Activated gamma-delta T cell treated with anti-CD3 and anti-CD28 coated beads, Interleukin-2, amount 50 U/mL, for 16 hours (primary cell): ENCODE results near the gene ZNF644.
"Not testable (repeated sequence)": the region's sequence is repeated elsewhere in the genome, so short reads cannot be mapped to it uniquely, and the experiment has no call there.

Source experiments
- DNase-seq: peaks from one replicate; pipeline ENCODE4 v3.0.0-alpha.2; 2020; ENCODE audit warnings: low read depth

The ZNF644 gene

DNA sequence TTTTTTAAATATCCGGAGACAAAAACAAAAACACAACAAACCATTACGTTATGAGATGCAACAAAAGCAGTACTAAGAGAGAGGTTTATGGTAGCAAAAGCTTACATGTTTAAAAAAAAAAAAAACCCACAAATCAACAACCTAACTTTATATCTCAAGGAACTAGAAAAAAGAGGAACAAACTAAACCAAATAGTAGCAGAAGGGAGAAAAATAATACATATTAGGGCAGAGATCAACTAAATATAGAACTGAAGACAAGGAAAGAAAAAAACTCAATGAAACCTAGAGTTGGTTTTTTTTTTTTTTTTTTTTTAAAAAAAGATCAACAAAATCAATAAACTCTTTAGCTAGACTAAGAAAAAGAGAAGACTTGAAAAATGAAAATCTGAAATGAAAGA, 34.9 kb downstream of the ZNF644 start:
- no peak for DNase-seq

DNA sequence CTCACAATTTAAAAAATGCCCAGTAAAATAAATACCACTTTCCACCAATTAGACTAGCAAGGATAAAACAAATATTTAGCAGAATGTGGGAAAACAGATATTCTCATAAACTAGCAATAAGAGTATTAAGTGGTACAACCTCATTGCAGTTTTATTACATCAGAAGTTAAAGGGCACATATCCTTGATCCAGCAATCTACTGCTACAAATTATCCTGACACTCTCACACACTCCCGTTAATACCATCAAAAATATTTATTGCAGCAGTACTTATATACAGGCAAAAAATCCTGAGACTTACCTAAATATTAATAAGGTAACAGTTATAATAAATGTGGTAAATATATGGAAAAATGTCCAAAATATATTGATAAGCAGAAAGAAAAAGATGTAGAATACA, 44.3 kb downstream of the ZNF644 start:
- DNase-seq: no peak

DNA sequence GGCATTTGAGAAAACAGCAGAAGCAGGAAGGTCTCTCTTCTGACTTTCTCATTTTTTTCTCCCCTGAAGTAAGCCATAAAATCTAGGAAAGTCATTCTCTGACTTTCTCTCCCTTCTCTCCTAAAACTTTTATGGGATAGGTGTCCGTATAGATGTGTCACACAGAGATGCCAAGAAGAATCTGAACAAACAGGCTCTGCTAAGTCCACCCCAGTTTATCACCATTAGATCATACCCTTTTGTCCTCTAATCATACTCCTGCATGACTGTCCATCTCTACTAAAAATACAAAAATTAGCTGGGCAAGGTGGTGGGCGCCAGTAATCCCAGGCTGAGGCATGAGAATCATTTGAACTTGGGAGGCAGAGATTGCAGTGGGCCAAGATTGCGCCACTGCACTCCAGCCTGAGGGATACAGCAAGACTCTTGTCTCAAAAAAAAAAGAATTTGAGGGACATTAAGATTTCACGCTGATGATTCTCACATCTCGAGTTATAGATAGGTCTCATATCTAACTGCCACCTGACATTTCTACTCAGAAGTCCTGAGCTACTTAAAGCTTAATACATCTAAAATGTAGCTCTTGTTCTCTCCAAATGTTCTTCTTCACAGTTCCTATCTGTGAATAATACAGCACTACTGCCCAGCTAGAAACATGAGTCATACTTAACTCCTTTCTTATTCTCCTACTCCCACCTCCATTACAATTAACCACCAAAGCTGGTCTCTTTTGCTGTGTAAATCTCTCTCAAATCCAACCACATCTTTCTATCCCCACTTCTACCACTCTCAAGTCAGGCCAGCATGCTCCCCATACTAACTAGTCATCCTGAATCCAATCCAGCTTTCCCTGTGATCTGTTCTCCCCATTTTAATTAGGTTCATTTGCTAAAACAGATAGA, 47.7 kb downstream of the ZNF644 start:
- DNase-seq: no peak

GRCh38 chr1:90970208-90970607, 51.6 kb downstream of the ZNF644 start:
- no peak for DNase-seq

DNA sequence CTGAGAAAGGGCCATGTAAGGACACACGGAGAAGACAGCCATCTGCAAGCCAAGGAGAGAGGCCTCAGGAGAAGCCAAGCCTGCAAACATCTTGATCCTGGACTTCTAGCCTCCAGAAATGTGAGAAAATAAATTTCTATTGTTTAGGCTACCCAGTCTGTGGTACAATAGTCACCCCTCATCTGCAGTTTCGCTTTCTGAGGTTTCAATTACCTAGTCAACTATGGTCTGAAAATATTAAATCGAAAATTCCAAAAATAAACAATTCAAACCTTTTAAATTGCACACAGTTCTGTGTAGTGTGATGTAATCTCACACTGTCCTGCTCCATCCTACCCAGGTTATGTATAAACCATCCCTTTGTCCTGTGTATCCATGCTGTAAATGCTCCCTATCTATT, 52.6 kb downstream of the ZNF644 start:
- DNase-seq: no peak

- no peak for DNase-seq
Measured at GRCh38 chr1:90964444-90965035, 57.3 kb downstream of the ZNF644 start.

DNA sequence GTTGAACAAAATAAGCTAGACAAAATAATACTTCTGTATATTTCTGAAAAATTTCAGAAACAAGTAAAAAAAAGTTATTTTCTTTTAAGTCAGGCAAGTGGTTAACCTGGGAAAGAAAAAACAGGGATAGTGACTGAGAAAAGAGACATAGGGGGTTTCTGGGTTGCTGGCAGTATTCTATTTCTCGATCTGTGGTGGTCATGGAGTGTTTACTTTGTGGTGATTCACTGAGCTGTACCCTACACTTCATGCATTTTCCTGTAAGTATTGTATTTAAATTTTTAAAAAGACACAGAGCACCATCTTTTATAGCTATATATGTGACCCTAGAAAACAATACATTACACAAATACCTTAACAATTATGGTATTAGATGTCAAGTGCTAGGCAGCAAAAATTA, 58.2 kb downstream of the ZNF644 start:
- DNase-seq: no peak

DNA sequence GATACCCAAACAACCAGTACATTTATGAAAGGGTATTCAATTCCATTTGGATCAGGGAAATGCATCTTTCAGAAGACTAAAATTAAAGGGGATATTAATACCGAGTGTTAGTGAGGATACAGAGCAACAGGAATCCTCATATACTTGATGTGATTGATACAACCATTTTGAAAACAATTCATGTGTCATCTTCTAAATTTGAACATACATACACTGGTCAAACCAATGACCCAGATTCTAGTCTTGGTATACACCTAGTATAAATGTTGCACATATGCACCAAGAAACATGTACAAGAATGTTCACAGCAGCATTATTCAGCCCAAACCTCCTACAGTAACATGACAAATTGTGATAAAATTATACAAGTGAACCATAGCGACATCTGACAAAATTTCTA, 58.6 kb downstream of the ZNF644 start:
- DNase-seq: no peak

DNA sequence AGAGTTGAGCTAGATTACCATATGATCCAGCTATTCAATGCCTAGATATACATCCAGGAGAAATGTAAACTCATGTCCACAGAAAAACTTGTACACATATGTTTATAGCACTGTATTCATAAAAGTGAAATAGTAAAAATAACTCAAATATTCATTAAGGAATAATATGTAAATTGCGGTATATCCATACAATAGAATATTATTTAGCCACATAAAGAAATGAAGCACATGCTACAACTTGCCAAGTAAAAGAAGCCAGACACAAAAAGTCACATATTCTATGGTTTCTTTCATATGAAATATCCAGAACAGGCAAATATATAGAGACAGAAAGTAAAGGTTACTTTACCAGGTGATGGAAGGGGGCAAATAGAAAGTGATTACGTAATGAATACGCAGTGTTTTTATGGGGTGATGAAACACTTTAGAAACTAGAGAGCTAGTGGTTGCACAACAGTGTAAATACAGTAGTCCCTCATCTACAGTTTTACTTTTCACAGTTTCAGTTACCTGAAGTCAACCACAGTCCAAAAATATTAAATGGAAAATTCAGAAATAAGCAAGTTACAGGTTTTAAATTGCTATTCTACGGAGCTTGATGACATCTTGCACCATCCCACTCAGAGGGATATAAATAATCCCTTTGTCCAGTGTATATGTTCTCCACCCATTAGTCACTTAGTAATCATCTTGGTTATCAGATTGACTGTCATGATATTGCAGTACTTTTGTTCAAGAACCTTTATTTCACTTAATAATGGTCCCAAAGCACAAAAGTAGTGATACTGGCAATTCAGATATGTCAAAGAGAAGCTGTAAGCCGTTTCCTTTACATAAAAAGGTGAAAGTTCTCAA, 62.3 kb downstream of the ZNF644 start:
- DNase-seq: no peak

DNA sequence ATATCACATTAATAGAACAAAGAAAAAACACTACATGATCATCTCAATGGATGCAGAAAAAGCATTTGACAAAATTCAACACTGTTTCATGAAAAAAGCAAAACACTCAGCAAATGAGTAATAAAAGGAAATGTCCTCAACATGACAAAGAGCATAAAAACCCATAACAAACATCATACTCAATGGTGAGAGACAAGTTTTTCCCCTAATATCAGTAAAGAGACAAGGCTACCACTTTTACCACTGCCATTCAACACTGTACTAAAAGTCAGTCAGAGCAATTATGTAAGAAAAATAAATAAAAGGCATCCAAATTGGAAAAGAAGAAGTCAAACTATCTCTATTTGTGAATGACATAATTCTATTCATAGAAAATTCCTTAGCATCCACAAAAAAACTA, 64.3 kb downstream of the ZNF644 start:
- DNase-seq: no peak

DNA sequence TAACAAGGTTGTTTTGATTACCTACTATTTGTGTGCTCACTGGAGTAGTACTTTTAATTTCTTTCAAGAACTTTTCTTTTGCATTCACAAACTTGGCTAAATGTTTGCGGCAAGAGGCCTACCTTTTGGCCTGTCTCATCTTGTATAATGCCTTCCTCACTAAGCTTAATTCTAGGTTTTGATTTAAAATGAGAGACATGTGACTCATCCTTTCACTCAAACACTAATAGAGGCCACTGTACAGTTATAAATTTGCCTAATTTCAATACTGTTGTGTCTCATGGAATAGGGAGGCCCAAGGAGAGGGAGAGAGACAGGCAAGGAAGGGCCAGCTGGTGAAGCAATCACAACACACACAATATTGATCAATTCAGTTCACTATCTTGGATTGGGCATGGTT, 66.1 kb downstream of the ZNF644 start:
- no peak for DNase-seq

DNA sequence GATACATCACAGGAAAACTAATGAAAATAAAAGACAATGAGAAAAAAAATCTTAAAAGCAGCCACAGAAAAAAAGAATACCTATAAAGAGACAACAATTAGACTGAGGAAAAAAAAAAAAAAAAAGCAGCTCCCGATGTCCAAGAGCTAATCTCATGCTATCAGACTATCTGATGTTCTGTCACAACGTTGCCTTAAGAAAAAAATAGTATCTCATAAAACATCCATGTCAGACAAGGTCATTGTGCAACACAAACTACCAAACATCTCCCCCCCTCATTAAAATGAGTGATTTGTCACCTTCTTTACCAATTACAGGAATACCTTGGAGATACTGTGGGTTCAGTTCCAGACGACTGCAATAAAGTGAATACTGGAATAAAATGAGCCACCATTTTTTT, 68.9 kb downstream of the ZNF644 start:
- DNase-seq: no peak

GRCh38 chr1:90951009-90951408, 70.8 kb downstream of the ZNF644 start:
- no peak for DNase-seq

- DNase-seq: no peak
Measured at GRCh38 chr1:90948301-90948700, 73.5 kb downstream of the ZNF644 start.

GRCh38 chr1:90946630-90947029, 75.2 kb downstream of the ZNF644 start:
- no peak for DNase-seq

DNA sequence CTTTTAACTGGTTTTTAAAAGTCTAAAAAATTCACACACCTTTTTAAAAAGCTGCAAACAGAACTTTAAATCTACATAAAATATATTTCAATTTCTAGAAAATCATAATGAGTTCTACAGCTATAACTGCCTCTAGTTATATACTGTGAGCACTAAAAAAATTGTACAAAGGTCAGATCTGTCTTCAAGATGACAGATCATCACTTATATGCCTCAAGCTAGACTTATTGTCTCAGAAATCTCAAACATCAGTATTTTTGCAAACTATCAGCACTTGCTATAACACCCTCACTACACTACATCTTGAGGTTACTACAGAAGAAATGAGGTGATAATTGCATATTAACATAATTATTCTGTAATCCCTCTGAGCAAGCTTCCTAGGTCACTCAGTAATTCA, 76.5 kb downstream of the ZNF644 start:
- DNase-seq: no peak

- DNase-seq: no peak
Measured at GRCh38 chr1:90943966-90944365, 77.9 kb downstream of the ZNF644 start.

DNA sequence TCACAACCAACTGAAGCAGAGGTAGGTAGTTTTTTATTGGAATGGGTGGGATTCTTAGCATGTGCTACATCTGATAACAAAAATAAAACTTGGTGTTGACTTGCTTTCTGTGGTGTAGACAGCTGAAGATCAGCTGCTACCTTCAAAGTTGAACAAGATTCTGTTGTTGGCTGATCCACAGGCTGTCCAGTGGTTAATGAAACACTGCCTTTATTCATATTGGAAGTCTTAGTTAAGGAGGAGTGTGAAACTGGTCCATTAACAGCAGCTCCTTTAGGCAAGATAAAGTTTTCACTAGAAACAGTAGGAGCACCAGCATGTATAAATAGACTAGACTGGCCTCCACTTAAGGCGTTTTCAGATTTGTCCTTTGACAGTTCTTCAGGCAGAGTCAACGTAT, 81.1 kb downstream of the ZNF644 start:
- DNase-seq: no peak

GRCh38 chr1:90936731-90937130, 85.1 kb downstream of the ZNF644 start:
- no peak for DNase-seq

DNA sequence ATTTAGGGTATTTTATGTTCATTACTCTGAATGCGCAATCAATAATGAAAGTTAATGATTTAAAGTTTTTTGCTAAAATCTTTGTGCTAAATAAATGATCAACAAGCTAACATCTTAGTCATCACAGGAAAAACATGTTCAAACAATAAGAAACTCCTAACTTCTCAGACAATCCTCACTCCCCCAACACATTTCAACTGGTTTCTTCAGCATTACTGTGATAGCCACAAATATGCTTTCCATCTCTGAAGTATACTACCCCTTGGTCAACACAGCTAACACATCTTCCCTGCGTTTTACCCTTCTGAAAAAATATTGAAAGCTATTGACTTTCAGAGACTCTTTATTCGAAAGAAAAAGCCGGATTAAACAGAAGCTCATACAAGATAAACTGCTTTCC, 85.8 kb downstream of the ZNF644 start:
- DNase-seq: no peak

- not testable (repeated sequence) for DNase-seq
Measured at GRCh38 chr1:90928231-90928630, 93.6 kb downstream of the ZNF644 start.

DNA sequence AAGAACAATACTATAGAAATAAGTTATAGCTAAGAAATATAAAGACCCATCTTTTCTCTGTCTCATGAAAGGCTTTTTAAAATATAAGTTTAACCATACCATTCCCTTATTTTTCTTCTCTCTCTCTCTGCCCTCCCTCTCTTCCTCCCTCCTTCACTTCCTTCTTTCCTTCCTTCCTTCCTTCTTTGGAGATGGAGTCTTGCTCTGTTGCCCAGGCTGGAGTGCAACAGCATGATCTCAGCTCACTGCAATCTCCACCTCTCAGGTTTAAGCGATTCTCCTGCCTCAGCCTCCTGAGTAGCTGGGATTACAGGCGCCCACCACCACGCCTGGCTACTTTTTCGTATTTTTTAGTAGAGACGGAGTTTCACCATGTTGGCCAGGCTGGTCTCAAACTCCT, 94.2 kb downstream of the ZNF644 start:
- not testable (repeated sequence) for DNase-seq

GRCh38 chr1:90926971-90927370, 94.9 kb downstream of the ZNF644 start:
- DNase-seq: no peak
